NT2/D1 (cell line): Measurements from ENCODE around the gene POLR2M.

Experiments used
- SUZ12 ChIP-seq: IDR thresholded peaks from 2 replicates; pipeline ENCODE4 v1.6.1; 2011; ENCODE audit not compliant: insufficient read length, insufficient read depth; ENCODE audit errors: extremely low read depth
- YY1 ChIP-seq: IDR thresholded peaks from 2 replicates; pipeline ENCODE4 v1.6.1; 2011; ENCODE audit not compliant: insufficient read length, insufficient read depth
- ZNF274 ChIP-seq: IDR thresholded peaks from 2 replicates; pipeline ENCODE4 v1.6.1; 2011; ENCODE audit warnings: mild to moderate bottlenecking, low read depth, low read length

GRCh38 chr15:57738734-57739237, 32.3 kb downstream of the POLR2M start:
- TF ChIP-seq SUZ12: no peak
- no peak for TF ChIP-seq YY1
- no peak for TF ChIP-seq ZNF274
